SK-N-SH (cell line): ENCODE results near the gene UBAP1L. TPM values are rescaled to one million over a fixed set of nuclear protein-coding genes. Genes with fewer than 3 reads are reported as not detected.

ENCODE experiments used
- CTCF ChIA-PET: fragments of 300-600, 350-600 bp; formaldehyde crosslinking; extraction: SDS; loops from one replicate; lab custom pipeline; 2021; lab: Yijun Ruan, JAX
- POLR2A ChIA-PET: fragments of 350-600 bp; sonication (Branson Sonifier 250); formaldehyde crosslinking; extraction: SDS; loops from one replicate; lab custom pipeline; 2020; ENCODE audit warnings: antibody characterized with exemption, inconsistent platforms; lab: Yijun Ruan, JAX
- DNase-seq: peaks from one replicate; pipeline ENCODE4 v3.0.0; 2012
- H2AFZ ChIP-seq: fragments of 200-600 bp; sonication (generic); 2 replicates; pipeline ENCODE4 v1.8.1; 2016; ENCODE audit warnings: antibody characterized with exemption, mild to moderate bottlenecking, low read depth
- H3F3A ChIP-seq: fragments of 200-600 bp; sonication (generic); replicated peaks from 2 replicates; pipeline ENCODE3; 2016; ENCODE audit warnings: antibody characterized with exemption, mild to moderate bottlenecking; ENCODE audit not compliant: insufficient read depth
- H3K27ac ChIP-seq, 2 experiments: fragments of 200-500 bp in 1 of 2; fragments of 200-600 bp in 1 of 2; sonication (Bioruptor generic) in 1 of 2; sonication (generic), shearing (Covaris generic) in 1 of 2; 2 replicates each; pipeline versions ENCODE4 v1.5.1 to v1.6.1; 2014 to 2016; ENCODE audit warnings: low read depth in 2 of 2, inconsistent platforms in 1 of 2, low read length in 1 of 2, mild to moderate bottlenecking in 1 of 2, mixed read lengths in 1 of 2
- H3K27me3 ChIP-seq: fragments of 200-600 bp; sonication (generic), shearing (Covaris generic); 2 replicates; pipeline ENCODE4 v1.6.1; 2016; ENCODE audit warnings: mixed run types; ENCODE audit not compliant: insufficient read depth
- H3K36me3 ChIP-seq, 2 experiments: fragments of 200-500 bp in 1 of 2; fragments of 200-600 bp in 1 of 2; sonication (Bioruptor generic) in 1 of 2; sonication (generic) in 1 of 2; replicated peaks in 1 of 2; 2 replicates each; pipeline versions ENCODE3 to v1.5.1; 2014 to 2016; ENCODE audit warnings: low read length in 1 of 2, mild to moderate bottlenecking in 1 of 2; ENCODE audit not compliant: insufficient read depth in 2 of 2, control insufficient read depth in 1 of 2
- H3K4me1 ChIP-seq, 2 experiments: fragments of 200-500 bp in 1 of 2; fragments of 200-600 bp in 1 of 2; sonication (Bioruptor generic) in 1 of 2; sonication (generic), shearing (Covaris generic) in 1 of 2; 2 replicates each; pipeline versions ENCODE4 v1.5.1 to v1.6.1; 2014 to 2016; ENCODE audit warnings: low read depth in 1 of 2, low read length in 1 of 2, mixed run types in 1 of 2; ENCODE audit not compliant: insufficient read depth in 2 of 2, control insufficient read depth in 1 of 2
- H3K4me2 ChIP-seq: fragments of 200-600 bp; sonication (generic), shearing (Covaris generic); 2 replicates; pipeline ENCODE4 v1.6.1; 2017; ENCODE audit warnings: mixed run types
- H3K4me3 ChIP-seq, 2 experiments: fragments of 200-500 bp in 1 of 2; fragments of 200-600 bp in 1 of 2; sonication (Bioruptor generic) in 1 of 2; sonication (generic), shearing (Covaris generic) in 1 of 2; 2 replicates each; pipeline versions ENCODE4 v1.5.1 to v1.8.1; 2014 to 2016; ENCODE audit warnings: low read depth in 2 of 2, inconsistent platforms in 1 of 2, low read length in 1 of 2, mild to moderate bottlenecking in 1 of 2, mixed read lengths in 1 of 2, moderate library complexity in 1 of 2
- H3K79me2 ChIP-seq: fragments of 200-600 bp; sonication (generic); 2 replicates; pipeline ENCODE4 v1.8.1; 2017; ENCODE audit warnings: mild to moderate bottlenecking; ENCODE audit not compliant: insufficient read depth
- H3K9ac ChIP-seq: fragments of 200-600 bp; sonication (generic); 2 replicates; pipeline ENCODE4 v1.6.1; 2017; ENCODE audit warnings: mixed run types
- H3K9me2 ChIP-seq: fragments of 200-600 bp; sonication (generic); 2 replicates; pipeline ENCODE4 v1.6.1; 2017; ENCODE audit warnings: mixed run types
- H3K9me3 ChIP-seq: fragments of 200-600 bp; sonication (generic); 2 replicates; pipeline ENCODE4 v1.6.1; 2017; ENCODE audit warnings: mixed run types, mild to moderate bottlenecking, moderate library complexity
- H4K20me1 ChIP-seq: fragments of 200-600 bp; sonication (generic); 2 replicates; pipeline ENCODE4 v1.6.1; 2017; ENCODE audit warnings: mild to moderate bottlenecking, mixed run types; ENCODE audit not compliant: insufficient read depth
- CTCF ChIP-seq: fragments of 200-600 bp; sonication (generic); IDR thresholded peaks from 2 replicates; pipeline ENCODE4 v1.6.1; 2017; ENCODE audit warnings: antibody characterized with exemption, mild to moderate bottlenecking, moderate library complexity
- FOSL2 ChIP-seq: IDR thresholded peaks from 2 replicates; pipeline ENCODE4 v1.4.0; 2012; ENCODE audit warnings: low read depth, mild to moderate bottlenecking, moderate library complexity, borderline replicate concordance
- FOXJ3 ChIP-seq: sonication (generic); formaldehyde crosslinking; IDR thresholded peaks from 2 replicates; pipeline ENCODE4 v1.5.1; 2020; ENCODE audit warnings: mild to moderate bottlenecking, missing genetic modification reagents
- JUND ChIP-seq: IDR thresholded peaks from 2 replicates; pipeline ENCODE4 v1.4.0; 2012
- MEF2A ChIP-seq: IDR thresholded peaks from 2 replicates; pipeline ENCODE4 v1.4.0; 2012; ENCODE audit warnings: low read depth, borderline replicate concordance
- PBX3 ChIP-seq: IDR thresholded peaks from 2 replicates; pipeline ENCODE4; 2012
- RAD21 ChIP-seq: IDR thresholded peaks from 2 replicates; pipeline ENCODE4 v1.6.1; 2012; ENCODE audit warnings: mild to moderate bottlenecking, low read length
- RFX5 ChIP-seq: IDR thresholded peaks from 2 replicates; pipeline ENCODE4 v1.6.1; 2012; ENCODE audit warnings: mild to moderate bottlenecking, improper control_type of control experiment, low read length
- RXRA ChIP-seq: IDR thresholded peaks from 2 replicates; pipeline ENCODE4 v1.4.0; 2012; ENCODE audit warnings: low read depth, mild to moderate bottlenecking, borderline replicate concordance
- SMC3 ChIP-seq: IDR thresholded peaks from 2 replicates; pipeline ENCODE4 v1.6.1; 2012; ENCODE audit warnings: low read depth, low read length, improper control_type of control experiment
- WGBS: methylation state at CpG from one replicate; pipeline ENCODE4 v1.1.6; 2017; ENCODE audit warnings: low lambda C conversion rate; 5-methylcytosine and 5-hydroxymethylcytosine counted together
- polyA plus RNA-seq, 3 experiments: library from polyadenylated mRNA; depleted of rRNA; stranded (reverse); fragments of >200 nt; gene quantifications; 2 replicates each; pipeline ENCODE4 v1.2.3, GENCODE V29; 2012
- TF ChIP-seq, protein P1 (sequence below): fragments of 150-350 bp; IDR thresholded peaks from 2 replicates; pipeline ENCODE4 v1.6.1; 2016; ENCODE audit warnings: mild to moderate bottlenecking, low read depth, low read length
- TF ChIP-seq, protein P2 (sequence below): IDR thresholded peaks from 2 replicates; pipeline ENCODE4 v1.4.0; 2012; ENCODE audit warnings: low read depth, borderline replicate concordance

The UBAP1L gene
- polyA plus RNA-seq, 1 of the 3 experiments (the other 2 are of a cell fraction): 1.8 TPM

- no peak for TF ChIP-seq RXRA
- TF ChIP-seq MEF2A: no peak
- TF ChIP-seq, protein P1, sequence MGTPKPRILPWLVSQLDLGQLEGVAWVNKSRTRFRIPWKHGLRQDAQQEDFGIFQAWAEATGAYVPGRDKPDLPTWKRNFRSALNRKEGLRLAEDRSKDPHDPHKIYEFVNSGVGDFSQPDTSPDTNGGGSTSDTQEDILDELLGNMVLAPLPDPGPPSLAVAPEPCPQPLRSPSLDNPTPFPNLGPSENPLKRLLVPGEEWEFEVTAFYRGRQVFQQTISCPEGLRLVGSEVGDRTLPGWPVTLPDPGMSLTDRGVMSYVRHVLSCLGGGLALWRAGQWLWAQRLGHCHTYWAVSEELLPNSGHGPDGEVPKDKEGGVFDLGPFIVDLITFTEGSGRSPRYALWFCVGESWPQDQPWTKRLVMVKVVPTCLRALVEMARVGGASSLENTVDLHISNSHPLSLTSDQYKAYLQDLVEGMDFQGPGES: no peak
- TF ChIP-seq, protein P2, sequence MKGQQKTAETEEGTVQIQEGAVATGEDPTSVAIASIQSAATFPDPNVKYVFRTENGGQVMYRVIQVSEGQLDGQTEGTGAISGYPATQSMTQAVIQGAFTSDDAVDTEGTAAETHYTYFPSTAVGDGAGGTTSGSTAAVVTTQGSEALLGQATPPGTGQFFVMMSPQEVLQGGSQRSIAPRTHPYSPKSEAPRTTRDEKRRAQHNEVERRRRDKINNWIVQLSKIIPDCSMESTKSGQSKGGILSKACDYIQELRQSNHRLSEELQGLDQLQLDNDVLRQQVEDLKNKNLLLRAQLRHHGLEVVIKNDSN: no peak
- no peak for TF ChIP-seq FOSL2
- TF ChIP-seq JUND: no peak
- TF ChIP-seq RFX5: no peak
- no peaks in the 10 kb centered on the region for H3K79me2 ChIP-seq
- no peak overlapping the region for H3K4me2 ChIP-seq
- no peak overlapping the region for H2AFZ ChIP-seq
- H3K9me3 ChIP-seq: no peaks in the 10 kb centered on the region
- H4K20me1 ChIP-seq: no peaks in the 10 kb centered on the region
- no peak for DNase-seq
- peaks cover 25 to 46% of the 10 kb centered on the region in 2 experiments for H3K36me3 ChIP-seq
- ChIA-PET POLR2A (interaction anchor here (0.9 kb wide), 1 partner anchor 48 kb away, joined by 3 read pairs; no protein-coding TSS in a partner anchor), CTCF (interaction anchor here (0.7 to 6.1 kb wide), 27 partner anchors 9 to 374 kb away, joined by 3 to 109 read pairs (median 6); partner anchors contain the start of gene UBAP1L)
- no peaks in the 10 kb centered on the region for H3K27me3 ChIP-seq
- H3K27ac ChIP-seq: no peak overlapping the region
- no peaks in the 10 kb centered on the region for H3K9me2 ChIP-seq
- no peak overlapping the region for H3K9ac ChIP-seq
- H3F3A ChIP-seq: no peaks in the 10 kb centered on the region
- H3K4me3 ChIP-seq: no peak overlapping the region; a peak in 1 of 4 replicates
- no peaks in the 10 kb centered on the region for H3K4me1 ChIP-seq
- WGBS: 96% methylated on average over 48 of the region's 75 CpGs
Measured at GRCh38 chr15:65101891-65102708, 12.9 kb downstream of the UBAP1L start.

- H3K9me3 ChIP-seq: no peaks in the 10 kb centered on the region
- 72% methylated on average over 9 of the region's 9 CpGs for WGBS
- peak; percentile 78 for DNase-seq
- H3K4me3 ChIP-seq: no peak overlapping the region; a peak in 1 of 4 replicates
- H3F3A ChIP-seq: no peaks in the 10 kb centered on the region
- H3K27ac ChIP-seq: no peak overlapping the region
- H3K36me3 ChIP-seq: peaks cover 25 to 52% of the 10 kb centered on the region in 2 experiments
- no peaks in the 10 kb centered on the region for H3K9me2 ChIP-seq
- H3K79me2 ChIP-seq: no peaks in the 10 kb centered on the region
- H3K9ac ChIP-seq: no peak overlapping the region
- ChIA-PET POLR2A (no interaction called here), CTCF (interaction anchor here (0.6 to 6.1 kb wide), 30 partner anchors 9 to 373 kb away, joined by 3 to 109 read pairs (median 6); partner anchors contain the start of genes RASL12 and UBAP1L)
- H3K4me1 ChIP-seq: no peaks in the 10 kb centered on the region
- no peak overlapping the region for H3K4me2 ChIP-seq
- no peaks in the 10 kb centered on the region for H3K27me3 ChIP-seq
- TF ChIP-seq MEF2A: no peak
- no peak for TF ChIP-seq FOXJ3
- TF ChIP-seq SMC3: peak; percentile 54
- TF ChIP-seq CTCF: peak; percentile 74
- TF ChIP-seq PBX3: no peak
- peak; percentile 80 for TF ChIP-seq RAD21
- no peak overlapping the region for H2AFZ ChIP-seq
- no peaks in the 10 kb centered on the region for H4K20me1 ChIP-seq
Measured at GRCh38 chr15:65101411-65101890, 13.5 kb downstream of the UBAP1L start.
